HG03280 (cell line): ENCODE data around the gene TSPAN7.
A peak's percentile ranks its signal among the peaks of the same experiment; 100 is the strongest.

Experiments
- ATAC-seq: cut with Tn5 transposase; IDR thresholded peaks from one replicate; pipeline ENCODE4 v1.9.1; 2021; ENCODE audit warnings: mild to moderate bottlenecking, moderate library complexity; ENCODE audit not compliant: unreplicated experiment

TSPAN7 gene

DNA sequence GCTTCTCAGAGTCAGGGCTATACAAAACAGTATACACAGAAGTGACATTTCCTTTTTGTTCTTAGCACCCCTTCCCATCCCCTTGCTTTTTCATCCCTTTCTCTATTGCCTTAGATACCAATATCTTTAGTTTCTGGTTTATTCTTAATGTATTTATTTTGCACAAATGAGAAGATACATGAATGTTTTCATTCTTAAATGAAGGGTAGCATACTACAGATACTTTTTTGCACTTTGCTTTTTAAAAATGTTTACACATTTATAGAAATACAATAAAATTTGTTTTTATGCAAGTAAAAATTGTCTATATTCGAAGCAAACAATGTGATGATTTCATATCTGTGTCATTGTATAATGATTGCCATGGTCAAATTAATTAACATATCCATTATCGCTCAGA is 33.1 kb downstream of the TSPAN7 start:
- ATAC-seq: no peak

DNA sequence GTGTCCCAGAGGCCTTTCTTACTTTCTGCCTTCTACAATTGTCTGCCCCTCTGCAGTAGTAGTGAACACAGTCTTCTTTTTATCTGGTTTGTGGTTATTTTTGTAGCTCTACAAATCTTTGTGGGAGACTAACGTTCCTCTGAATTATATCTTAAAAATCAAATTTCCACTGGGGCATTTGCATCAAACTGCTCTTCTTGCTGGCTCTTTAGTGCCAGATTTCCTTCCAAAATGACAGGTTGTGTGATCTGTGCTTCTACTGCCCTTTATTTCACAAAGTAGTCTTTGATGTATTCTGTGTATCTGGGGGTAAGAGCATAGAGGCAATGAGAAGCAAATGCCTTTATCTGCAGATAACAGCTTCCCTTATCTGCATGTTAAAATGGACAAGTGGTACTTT is 34.5 kb downstream of the TSPAN7 start:
- ATAC-seq: no peak

DNA sequence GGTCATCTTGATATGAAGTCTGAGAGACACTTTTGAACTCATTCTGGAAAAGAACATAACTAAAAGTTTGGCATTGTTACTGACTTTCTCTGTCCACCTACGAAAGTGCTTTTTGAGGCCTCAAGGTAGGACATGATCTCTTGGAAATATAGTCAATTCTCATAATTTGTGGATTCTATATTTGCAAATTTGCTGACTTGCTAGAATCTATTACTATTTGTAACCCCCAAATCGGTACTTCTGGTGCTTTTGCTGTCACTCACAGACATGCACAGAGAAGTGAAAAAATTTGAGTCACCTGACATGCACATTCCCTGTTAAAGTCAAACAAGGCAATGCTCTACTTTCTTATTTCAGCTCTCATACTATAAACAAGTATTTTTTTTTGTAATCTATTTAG is 35.6 kb downstream of the TSPAN7 start:
- no peak for ATAC-seq

DNA sequence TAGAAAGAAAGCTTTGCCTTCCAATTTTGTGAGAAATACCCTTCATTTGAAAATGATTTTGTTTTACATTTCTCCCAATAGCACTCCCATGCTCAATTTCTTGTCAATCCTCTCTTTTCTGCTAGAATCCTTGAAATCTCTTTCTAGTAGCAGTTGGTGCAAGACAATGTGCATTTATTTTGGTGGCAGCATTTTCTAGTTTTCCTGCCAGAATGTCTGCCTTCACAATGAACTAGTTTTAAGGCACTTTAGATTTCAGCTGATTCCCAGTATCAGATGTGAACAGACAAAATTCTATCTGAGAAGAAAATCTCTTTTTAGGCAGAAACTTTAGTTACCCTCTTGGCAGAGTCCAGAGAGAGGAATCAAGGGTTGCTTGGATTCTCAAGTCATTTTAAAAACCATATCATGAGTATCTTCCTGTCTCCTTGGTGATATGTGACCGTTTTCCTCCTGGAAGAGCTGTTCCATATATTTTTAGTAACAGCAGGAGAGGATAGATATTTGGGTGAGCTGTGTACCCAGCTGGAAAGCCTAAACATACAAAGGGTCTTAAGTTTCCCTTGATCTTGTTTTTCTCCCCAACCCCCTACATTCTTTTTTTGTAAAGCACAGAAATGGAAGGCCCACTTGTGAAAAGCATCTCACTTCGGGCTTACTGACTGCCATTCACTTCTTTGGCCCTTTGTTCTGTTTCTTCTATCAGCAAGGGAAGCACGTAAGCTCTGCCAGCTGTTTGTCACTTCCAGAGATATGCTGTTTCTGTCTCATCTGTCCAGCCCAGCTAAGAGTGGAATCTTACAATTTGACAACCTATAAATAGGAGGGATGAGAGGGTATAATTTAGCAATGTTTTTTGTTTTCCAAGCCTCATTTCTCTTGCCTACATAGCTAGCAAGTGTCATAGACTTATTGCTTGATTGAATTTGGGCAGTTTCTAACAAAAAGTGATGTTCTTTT is 38.7 kb downstream of the TSPAN7 start:
- ATAC-seq: no peak

DNA sequence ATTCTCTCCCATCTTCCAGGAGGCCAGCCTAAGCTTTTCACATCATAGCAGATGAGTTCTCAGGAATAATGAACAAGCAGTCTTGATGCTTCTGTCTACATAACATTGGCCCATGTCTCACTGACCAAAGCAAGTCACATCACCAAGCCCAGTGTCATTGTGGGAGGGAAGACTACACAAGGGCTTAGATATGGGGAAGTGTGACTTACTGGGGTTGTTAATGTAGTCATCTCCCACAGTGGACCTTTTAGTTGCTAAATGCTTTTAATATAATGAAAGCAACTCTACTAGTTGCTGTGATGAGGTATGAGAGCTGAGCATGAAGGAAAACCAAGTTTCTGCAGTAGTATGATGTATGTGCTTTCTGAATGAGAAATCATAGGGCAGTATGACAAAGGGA is 40.5 kb downstream of the TSPAN7 start:
- ATAC-seq: no peak

DNA sequence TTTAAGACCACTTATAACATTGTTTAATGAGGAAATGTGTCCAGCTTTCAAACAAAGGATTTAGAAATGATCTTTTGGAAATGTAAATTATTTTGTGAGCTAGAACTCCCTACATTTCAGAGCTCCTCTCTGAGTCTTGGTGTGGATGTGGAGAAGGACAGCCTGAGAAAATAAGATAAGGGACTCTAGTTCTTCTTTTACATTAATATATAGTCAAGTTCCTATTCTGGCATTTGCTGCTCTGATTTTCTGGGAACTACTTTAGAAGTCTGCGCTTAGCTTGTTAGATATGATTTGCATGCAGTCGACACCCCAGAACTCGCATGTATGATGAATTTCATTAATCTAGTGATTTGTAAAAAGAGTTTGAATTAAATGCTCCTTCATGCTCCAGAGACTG is 45.5 kb downstream of the TSPAN7 start:
- no peak for ATAC-seq

DNA sequence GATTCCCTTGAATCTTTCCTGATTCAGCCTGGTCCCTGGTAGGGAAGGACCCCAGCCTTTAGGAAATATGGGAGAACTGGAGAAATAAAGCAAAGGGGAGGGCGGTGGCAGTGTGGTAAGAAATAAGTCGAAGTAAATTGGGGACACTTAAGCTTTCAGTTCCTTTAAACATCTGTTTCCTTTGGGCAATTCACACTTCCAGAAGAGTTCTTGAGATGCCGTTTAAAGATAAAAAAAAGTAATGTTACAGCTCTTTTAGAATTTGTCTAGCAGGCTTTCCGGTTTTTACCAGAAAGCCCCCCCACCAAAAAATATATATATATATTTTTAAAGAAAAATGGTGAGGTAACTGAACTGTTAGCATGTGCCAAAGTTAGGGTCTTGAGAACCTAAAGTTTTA is 46.6 kb downstream of the TSPAN7 start:
- no peak for ATAC-seq

DNA sequence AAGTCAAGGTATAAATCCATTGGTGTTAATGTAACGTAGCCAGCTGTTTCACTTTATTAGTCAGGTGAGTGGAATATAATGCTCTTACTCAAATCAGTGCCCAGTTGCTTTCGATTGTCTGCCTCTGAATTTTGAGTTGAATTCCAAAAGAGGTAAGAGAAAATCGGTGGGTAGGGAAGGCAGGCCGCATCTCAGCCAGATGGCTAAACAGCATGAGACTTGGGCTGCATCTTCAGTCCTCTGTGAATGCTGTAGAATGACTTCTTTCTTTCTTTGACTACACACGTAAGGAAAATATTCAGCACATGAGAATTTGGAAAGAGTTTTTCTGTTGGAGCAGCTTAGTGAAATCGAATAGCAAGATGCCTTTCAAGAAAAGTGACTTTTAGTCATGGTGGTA is 49.5 kb downstream of the TSPAN7 start:
- ATAC-seq: no peak

DNA sequence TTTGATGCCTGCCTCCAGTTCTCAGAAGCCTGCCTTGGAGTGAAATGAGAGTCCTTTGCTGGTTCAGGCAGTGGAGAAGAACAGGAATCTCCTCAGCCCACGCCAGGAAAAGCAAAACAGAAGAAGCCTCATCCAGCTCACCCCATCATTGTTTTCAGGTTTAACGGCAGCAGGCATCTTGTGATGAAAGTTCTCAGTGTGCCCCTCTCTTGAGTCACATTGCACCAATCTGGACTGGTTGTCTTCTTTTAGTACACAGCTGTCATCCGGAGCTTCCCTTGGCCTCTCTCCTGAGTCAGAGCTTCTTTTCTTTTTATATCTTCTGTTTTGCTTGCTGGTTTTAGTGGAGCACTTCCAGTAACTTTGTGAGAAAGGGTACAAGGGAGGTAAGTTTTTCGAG is 50.9 kb downstream of the TSPAN7 start:
- no peak for ATAC-seq

DNA sequence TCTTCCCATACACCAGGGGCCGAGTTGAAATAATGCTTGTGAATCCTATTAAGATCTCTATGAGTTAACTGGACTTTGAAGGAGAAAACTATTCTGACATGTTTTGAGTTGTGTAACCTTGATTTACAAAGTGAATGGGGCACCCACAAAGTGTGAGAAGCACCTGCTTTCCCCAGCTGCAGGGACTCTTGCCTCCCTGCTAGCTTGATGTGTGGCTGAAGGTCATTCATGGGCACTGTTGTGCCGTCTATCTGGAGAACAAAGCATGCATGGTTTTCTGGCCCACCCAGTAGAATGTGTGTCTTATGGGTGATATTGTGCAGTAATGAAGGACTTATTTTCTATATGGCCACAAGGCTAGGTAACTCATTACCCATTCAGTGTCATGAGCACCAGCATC is 53.1 kb downstream of the TSPAN7 start:
- ATAC-seq: no peak

DNA sequence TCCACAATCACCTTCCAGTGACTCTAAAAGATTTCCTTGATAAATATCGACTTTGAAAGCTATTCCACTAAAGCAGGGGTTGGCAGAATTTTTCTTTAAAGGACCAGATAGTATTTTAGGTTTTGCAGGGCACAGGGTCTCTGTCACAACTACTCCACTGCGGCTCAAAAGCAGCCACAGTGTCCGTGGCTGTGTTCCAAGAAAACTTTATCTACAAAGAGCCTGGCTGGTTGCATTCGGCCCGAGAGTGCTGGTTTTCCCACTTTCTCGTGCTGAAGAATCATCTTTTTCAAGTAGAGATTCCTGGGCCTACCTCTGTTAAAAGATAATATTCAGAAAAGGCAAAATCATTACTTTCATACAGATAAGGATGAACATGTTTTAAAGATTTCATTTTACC is 55.6 kb downstream of the TSPAN7 start:
- ATAC-seq: no peak

DNA sequence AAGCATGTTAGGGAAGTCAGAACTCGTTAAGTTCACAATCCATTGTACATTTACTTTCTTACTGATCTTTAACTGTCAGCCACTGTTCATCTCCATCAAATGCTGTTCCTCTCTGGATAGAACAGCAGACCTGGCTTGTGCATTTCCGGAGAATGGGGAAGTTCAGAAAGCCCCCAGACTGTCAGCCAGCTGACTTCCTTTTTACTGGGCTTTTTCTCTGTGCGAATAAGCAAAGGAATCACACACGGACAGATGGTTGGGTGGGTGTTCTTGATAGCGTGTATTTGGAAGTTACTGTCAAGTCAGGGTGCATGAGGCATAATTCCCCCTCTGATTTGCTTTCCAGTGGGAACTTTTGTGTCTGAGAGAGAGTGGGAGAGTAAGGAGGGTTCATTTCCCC is 56.8 kb downstream of the TSPAN7 start:
- no peak for ATAC-seq

DNA sequence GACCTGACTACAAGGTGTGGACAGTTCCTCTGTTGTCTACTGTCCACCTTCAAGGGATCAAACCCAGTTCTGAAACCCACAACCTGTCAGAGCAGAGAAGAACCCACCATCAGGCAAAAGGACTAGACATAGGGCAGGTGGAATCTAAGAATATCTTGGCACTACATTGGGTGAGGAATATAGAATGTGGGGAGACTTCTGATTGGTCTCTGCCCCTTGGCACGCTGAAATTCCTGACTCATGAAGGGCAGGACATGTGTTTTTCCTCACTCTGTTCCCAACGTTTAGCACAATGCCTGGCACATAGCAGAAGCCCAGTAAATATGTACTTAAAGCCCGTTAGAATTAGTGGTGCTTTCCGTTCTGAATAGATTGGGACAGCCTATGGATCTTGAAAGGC is 59.3 kb downstream of the TSPAN7 start:
- ATAC-seq: no peak

DNA sequence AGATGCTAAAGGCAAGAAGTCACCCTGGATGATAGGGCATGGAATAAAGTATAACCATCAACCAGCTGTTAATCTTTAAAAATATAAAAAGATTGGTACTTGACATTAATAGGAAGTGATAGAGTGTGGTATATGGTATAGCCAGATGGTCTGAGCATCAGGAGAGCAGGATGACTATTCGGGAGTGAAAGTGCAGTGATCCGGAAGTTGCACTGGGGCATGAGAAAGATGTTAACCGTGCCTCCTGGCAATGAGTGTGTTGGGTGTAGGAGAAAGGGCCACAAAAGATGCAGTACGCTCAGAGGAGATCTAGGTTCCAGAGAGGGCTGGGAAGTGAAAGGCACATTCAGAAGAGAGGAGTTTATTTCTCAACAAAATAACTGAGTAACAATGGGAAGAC is 65.0 kb downstream of the TSPAN7 start:
- no peak for ATAC-seq

DNA sequence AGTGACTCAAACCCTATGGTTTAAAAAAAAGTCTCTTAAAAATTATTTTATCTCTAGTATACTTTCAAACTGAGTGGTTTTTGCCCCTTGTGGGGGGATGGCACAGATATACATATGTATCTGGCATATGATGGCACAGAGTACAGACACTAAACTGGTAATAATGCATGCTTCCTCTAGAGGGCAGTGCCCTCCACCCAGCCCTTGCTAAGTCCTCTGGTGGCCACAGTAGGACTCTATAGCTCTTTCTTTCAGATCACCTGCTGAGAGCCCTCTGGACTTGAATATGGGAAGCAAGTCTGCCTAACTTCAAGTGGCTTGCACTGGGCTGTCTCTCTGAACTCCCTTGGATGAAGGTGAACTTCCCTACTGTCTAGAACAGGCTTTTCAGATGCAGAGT is 66.3 kb downstream of the TSPAN7 start:
- ATAC-seq: peak; percentile 60

DNA sequence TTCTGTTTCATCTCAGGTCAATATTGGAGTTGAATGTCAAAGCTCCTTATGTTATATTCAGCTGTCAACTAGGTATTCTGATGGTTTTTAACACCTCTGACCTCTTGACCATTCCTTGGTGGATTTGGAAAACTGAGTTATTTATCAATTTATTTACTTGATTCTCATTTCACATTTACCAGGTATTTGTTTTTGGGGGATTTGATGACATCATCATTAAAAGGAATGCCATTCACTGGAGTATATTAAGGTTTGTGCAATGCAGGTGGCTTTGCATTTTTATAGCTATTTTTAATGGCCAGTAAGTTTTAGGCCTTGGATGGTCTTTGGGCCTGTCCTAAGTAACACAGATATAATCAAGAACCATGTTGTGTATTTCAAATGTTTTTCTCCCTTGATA is 67.2 kb downstream of the TSPAN7 start:
- ATAC-seq: no peak

DNA sequence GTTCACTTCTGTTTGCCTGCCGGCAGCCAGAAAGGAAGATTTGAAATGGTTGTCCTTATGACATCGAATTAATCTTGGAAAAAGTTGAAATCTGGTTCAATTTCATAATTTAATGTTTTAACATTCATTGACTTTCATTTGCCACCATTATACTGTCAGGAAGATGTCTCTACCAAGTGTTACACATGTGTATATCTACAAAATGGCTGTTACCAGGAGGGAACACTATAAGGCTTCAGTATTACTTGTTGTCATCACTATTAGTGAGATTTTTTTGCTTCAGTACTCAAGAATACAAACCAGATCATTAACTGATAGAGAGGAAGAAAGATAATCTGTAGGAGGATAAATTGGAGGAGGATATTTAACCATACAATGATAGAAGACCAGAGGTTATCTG is 71.2 kb downstream of the TSPAN7 start:
- no peak for ATAC-seq

DNA sequence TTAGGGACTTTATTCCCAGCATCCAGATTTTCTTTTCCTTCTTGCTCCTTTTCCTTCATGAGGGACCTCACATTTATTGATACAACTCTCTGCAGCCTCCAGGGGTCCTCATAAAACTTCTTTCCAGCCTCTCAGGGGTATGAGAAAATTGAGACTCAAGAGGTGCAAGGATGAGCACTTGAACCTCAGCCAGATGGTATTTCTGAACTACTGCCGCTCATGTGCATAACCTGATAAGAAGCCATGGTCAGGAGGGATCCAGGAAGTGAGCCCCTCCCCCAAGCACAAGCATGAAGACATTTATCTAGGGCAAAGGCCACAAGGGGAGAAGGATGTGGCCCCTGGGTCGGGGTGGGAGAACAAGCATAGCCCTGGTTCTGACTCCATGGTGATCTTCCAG is 73.3 kb downstream of the TSPAN7 start:
- ATAC-seq: no peak

DNA sequence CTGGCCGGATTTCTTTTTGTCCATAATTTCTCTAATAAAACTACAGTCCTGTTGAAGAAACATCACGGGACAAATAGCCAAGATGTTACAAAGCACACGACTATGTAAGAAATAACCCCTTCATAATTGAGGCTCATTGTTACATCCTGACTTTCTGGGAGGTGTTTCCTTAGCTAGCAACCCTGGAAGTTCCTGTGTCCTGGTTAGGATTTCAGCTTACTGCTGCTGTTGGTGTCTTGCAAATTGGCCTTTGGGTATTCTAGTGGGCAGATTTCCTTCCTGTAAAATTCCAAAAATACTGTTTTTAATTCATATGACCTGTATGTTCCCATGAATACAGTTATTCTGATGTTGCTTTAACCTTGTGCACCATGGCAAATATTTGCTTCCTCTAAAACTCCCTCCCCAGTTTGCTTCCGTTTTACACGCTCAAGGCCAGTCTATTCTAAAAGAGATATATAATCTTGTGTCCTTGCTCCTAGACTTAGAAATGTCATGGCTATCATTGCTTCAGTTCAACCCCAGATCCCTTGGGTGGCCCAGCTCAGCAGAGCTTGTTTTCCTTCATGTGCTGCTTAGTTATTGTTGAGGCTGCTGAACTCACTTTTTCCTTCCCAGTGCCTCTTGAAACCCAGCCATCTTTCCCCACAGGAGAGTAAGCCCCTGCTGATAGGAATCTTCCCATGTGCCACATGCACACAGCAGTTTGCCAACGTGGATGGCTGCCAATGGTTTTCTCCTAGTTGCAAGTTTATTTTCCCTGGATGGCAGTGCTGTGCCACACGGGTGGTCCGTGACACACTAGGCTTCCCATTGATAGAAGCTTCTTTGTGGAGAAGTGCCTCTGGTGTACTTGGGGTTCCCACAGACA is 75.8 kb downstream of the TSPAN7 start:
- no peak for ATAC-seq

DNA sequence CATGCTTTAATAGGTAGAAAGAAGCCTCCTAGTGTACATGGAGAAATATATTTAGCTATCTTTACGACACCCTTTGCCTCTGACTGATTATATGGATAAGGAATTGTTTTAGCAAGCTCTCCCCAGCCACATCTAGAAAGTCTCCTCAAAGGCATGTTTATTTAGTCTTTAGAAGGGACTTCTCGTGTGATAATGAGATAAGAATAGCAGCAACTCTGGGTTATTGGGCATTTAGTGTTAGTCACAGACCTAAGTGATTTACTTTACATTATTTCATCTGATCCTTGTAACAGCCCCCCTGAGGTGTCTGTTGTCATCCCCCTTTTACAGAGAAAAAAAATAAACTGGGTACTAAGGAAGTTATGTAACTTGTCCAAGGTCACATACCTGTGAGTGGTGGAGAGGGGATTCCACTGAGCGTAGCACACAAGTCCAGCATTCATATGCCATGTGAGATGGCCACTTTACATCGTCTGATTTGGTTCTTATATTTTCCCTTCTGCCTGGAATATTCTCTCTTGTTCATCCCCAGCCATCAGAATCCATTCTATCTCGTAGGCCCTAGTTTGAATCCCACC is 77.7 kb downstream of the TSPAN7 start:
- ATAC-seq: no peak

DNA sequence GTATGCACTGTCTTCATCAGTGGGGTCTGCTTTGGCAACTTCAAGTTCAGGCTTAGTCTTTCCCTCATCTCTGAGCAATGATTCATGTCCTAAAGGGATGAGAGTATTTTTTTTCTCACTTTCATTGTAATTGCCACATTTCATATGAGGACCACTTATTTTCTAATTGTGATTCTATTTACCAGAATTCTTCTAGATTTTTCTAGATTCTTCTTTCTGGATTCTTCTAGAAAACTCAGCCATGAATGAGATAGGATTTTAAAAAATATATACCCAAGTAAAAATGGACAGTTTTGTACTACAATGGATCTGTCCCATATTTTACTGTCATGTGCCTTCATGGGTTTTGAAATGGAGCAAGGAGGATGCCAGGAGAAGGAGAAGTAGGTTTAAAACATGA is 78.4 kb downstream of the TSPAN7 start:
- no peak for ATAC-seq

DNA sequence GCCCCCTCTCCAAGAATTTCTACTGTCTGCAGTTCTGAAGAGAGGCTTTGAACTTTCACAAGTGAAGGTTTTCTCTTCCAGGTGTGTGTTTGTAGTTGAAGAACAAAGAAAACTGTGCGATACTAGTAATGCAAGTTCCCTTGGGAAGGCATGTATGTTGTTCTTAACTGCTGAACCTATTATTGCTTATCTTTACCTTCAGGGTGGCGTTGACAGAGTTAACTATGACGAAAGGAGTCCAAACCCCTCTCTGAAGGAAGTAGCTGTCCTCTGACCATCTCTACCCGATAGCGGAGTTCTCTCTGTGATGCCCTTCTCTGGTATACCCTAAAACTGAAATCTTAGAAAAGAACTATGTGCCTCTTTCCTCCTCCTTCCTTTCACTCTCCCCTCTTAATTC is 79.9 kb downstream of the TSPAN7 start:
- no peak for ATAC-seq
